SU-DHL-6 (cell line): ENCODE data around the gene SH2D1B.

Experiments
- H2AFZ ChIP-seq: fragments of 200-600 bp; sonication (generic); 2 replicates; pipeline ENCODE4 v1.6.1; 2014; ENCODE audit warnings: low read depth, mild to moderate bottlenecking, moderate library complexity, mixed read lengths, antibody characterized with exemption, low read length; ENCODE audit not compliant: severe bottlenecking
- H3F3A ChIP-seq: fragments of 200-600 bp; shearing (Covaris generic); 2 replicates; pipeline ENCODE4 v1.6.0; 2016; ENCODE audit warnings: antibody characterized with exemption, mild to moderate bottlenecking; ENCODE audit not compliant: insufficient read depth
- H3K27ac ChIP-seq: fragments of 200-600 bp; sonication (generic); 2 replicates; pipeline ENCODE4 v1.5.1; 2016; ENCODE audit warnings: low read depth, mild to moderate bottlenecking, low read length, moderate library complexity, mixed read lengths
- H3K27me3 ChIP-seq: fragments of 200-600 bp; sonication (generic), shearing (Covaris generic); 2 replicates; pipeline ENCODE4 v1.6.0; 2014; ENCODE audit warnings: mild to moderate bottlenecking, low read length
- H3K36me3 ChIP-seq: fragments of 200-600 bp; sonication (generic); 2 replicates; pipeline ENCODE4 v1.6.1; 2014; ENCODE audit warnings: mild to moderate bottlenecking, low read length, mixed read lengths
- H3K4me2 ChIP-seq: fragments of 300-600, 200-600 bp; shearing (Covaris generic), sonication (generic); 2 replicates; pipeline ENCODE4 v1.6.0; 2014; ENCODE audit warnings: low read length, low read depth, mild to moderate bottlenecking; ENCODE audit not compliant: poor library complexity, severe bottlenecking
- H3K4me3 ChIP-seq: fragments of 200-600 bp; sonication (generic); 2 replicates; pipeline ENCODE4 v1.5.1; 2014; ENCODE audit warnings: antibody characterized with exemption, low read length, mild to moderate bottlenecking, mixed read lengths; ENCODE audit not compliant: insufficient read depth, poor library complexity, severe bottlenecking
- H3K79me2 ChIP-seq: fragments of 200-600 bp; sonication (generic); 2 replicates; pipeline ENCODE4 v1.6.1; 2014; ENCODE audit warnings: mild to moderate bottlenecking, low read length, moderate library complexity; ENCODE audit not compliant: insufficient read depth
- H3K9ac ChIP-seq: fragments of 200-600 bp; sonication (generic); 2 replicates; pipeline ENCODE4 v1.7.0; 2014; ENCODE audit warnings: mild to moderate bottlenecking, low read length
- H3K9me2 ChIP-seq: fragments of 200-600 bp; sonication (generic); replicated peaks from 2 replicates; pipeline ENCODE4 v1.6.1; 2014; ENCODE audit warnings: low read length; ENCODE audit not compliant: insufficient read depth
- H3K9me3 ChIP-seq: fragments of 200-600 bp; sonication (generic); 2 replicates; pipeline ENCODE4 v1.6.1; 2014; ENCODE audit warnings: low read length, mixed read lengths; ENCODE audit not compliant: insufficient read depth
- H4K20me1 ChIP-seq: fragments of 200-600 bp; sonication (generic); 2 replicates; pipeline ENCODE4 v1.6.1; 2014; ENCODE audit warnings: low read depth, mild to moderate bottlenecking, antibody characterized with exemption, low read length, moderate library complexity, mixed read lengths
- EZH2phosphoT487 ChIP-seq: fragments of 200-600 bp; sonication (generic), shearing (Covaris generic); conservative IDR thresholded peaks from 2 replicates; pipeline ENCODE4 v1.6.1; 2018; ENCODE audit warnings: mild to moderate bottlenecking, antibody characterized with exemption, low read length, moderate library complexity, mixed read lengths
- TF ChIP-seq, protein P1 (sequence below): fragments of 200-600 bp; sonication (generic); IDR thresholded peaks from one replicate; pipeline ENCODE4 v1.5.1; 2017; ENCODE audit warnings: antibody characterized with exemption, mild to moderate bottlenecking, low read length, moderate library complexity; ENCODE audit not compliant: insufficient read depth, poor library complexity, severe bottlenecking

Gene SH2D1B

DNA sequence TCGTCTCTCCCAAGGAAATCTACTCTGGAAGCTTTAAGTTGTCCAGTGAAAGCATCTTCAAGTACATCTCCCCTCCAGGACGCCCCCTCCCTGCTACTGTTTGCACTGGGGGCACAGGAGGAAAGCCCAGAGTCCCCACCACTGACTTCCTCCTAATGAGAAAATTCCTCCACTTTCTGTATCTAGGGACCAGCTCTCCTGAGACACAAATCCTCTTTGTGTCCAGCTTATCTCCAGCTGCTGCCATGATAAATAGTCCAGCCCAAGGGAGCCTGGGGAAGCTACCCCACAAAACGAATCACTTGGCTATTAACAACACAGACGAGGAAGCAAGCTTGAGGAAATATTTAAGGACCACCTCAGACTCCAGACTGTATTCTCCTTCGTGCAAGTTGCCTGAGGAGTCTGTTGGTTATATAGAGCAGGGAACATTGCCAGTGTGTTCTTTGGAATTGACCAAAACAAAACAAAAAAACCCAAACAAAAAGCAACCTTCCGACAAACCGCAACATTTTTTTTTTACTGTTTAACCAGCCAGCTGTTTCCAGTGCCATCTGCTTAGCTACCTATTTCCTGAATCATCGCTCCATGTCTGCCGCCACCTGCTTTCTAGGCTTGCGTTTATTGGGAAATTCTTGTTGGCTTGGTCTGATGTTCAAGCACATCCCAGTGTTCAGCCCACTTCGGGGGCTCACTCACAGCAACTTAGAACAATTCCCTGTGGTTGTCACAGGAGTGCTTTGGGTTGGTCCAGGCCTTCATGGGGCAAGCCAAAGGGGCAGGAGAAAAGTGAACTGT, 22.7 kb downstream of the SH2D1B start:
- no peak overlapping the region for H3K27ac ChIP-seq
- H2AFZ ChIP-seq, result no peak overlapping the region
- H3K4me2 ChIP-seq, result no peak overlapping the region
- H3K4me3 ChIP-seq, result no peak overlapping the region
- no peaks in the 10 kb centered on the region for H3K9me3 ChIP-seq
- H3K27me3 ChIP-seq, result no peaks in the 10 kb centered on the region
- H3K36me3 ChIP-seq, result no peaks in the 10 kb centered on the region
- H3F3A ChIP-seq, result no peaks in the 10 kb centered on the region
- no peak overlapping the region for H3K9ac ChIP-seq
- no peaks in the 10 kb centered on the region for H3K79me2 ChIP-seq
- H4K20me1 ChIP-seq, result no peaks in the 10 kb centered on the region
- TF ChIP-seq, protein P1, sequence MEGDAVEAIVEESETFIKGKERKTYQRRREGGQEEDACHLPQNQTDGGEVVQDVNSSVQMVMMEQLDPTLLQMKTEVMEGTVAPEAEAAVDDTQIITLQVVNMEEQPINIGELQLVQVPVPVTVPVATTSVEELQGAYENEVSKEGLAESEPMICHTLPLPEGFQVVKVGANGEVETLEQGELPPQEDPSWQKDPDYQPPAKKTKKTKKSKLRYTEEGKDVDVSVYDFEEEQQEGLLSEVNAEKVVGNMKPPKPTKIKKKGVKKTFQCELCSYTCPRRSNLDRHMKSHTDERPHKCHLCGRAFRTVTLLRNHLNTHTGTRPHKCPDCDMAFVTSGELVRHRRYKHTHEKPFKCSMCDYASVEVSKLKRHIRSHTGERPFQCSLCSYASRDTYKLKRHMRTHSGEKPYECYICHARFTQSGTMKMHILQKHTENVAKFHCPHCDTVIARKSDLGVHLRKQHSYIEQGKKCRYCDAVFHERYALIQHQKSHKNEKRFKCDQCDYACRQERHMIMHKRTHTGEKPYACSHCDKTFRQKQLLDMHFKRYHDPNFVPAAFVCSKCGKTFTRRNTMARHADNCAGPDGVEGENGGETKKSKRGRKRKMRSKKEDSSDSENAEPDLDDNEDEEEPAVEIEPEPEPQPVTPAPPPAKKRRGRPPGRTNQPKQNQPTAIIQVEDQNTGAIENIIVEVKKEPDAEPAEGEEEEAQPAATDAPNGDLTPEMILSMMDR, result no peak
- TF ChIP-seq EZH2phosphoT487, result no peak
- no peaks in the 10 kb centered on the region for H3K9me2 ChIP-seq

DNA sequence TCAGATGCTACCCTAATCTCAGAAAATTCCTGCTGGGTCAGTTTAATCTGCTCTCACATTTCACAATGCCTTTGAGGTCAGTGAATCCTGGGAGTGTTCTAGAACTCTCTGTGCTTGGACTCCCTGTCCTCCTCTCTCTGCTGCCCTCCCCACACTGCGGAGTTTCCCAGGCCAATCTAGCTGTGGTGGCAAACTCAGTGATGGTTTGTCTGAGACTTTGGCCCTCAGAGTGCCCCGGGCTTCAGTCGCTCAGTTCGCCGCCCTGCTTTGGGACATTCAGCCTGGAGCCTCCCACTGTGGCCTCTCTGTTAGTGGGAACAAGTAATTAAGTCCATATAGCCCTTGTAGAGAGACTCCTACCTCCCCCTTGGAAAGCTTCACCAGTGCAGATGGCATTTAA, 23.3 kb downstream of the SH2D1B start:
- H2AFZ ChIP-seq, result no peak overlapping the region
- no peaks in the 10 kb centered on the region for H3K9me2 ChIP-seq
- H3K9ac ChIP-seq, result no peak overlapping the region
- H3K27ac ChIP-seq, result no peak overlapping the region
- no peak overlapping the region for H3K4me2 ChIP-seq
- H3K79me2 ChIP-seq, result no peaks in the 10 kb centered on the region
- no peaks in the 10 kb centered on the region for H3K36me3 ChIP-seq
- no peaks in the 10 kb centered on the region for H3K9me3 ChIP-seq
- TF ChIP-seq, protein P1, result no peak
- TF ChIP-seq EZH2phosphoT487, result no peak
- no peaks in the 10 kb centered on the region for H3K27me3 ChIP-seq
- no peaks in the 10 kb centered on the region for H3F3A ChIP-seq
- no peak overlapping the region for H3K4me3 ChIP-seq
- no peaks in the 10 kb centered on the region for H4K20me1 ChIP-seq

DNA sequence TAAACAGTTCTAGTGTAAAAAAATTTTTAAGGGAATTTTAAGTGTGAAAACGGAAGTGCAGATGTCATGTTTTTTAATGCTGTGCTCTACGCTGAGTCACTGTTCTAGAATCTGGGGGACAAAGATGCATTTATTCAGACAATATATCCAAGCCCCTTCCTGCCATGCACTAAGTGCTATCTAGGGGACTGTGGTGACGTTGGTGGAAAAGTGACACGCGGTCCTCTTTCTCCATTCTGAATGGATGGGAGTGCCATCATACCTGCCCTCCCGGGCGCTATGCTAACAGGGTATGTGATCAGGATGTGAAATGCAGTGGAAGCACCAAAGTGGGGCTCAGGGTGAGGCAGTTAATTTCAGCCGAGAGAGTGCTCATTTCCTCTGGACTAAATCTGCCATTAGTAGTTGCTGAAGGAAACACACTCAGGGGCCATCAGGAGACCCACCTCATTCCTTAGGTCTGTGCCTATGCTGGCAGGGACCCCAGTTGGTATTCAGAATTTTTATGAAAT, 23.8 kb downstream of the SH2D1B start:
- no peak overlapping the region for H3K9ac ChIP-seq
- no peak overlapping the region for H3K27ac ChIP-seq
- H3K27me3 ChIP-seq, result no peaks in the 10 kb centered on the region
- no peaks in the 10 kb centered on the region for H3K36me3 ChIP-seq
- no peaks in the 10 kb centered on the region for H3K79me2 ChIP-seq
- no peak overlapping the region for H2AFZ ChIP-seq
- no peak overlapping the region for H3K4me3 ChIP-seq
- no peaks in the 10 kb centered on the region for H3K9me2 ChIP-seq
- no peak overlapping the region for H3K4me2 ChIP-seq
- no peaks in the 10 kb centered on the region for H3K9me3 ChIP-seq
- H4K20me1 ChIP-seq, result no peaks in the 10 kb centered on the region
- H3F3A ChIP-seq, result no peaks in the 10 kb centered on the region
- TF ChIP-seq, protein P1, result no peak
- TF ChIP-seq EZH2phosphoT487, result no peak
